GM19099 (cell line): Measurements from ENCODE around the gene ADAM33.

Experiments
- POLR2A ChIP-seq: IDR thresholded peaks from 3 replicates; pipeline ENCODE4 v1.6.1; 2011; ENCODE audit warnings: low read depth; ENCODE audit not compliant: insufficient read length; ENCODE audit errors: extremely low read depth

Gene ADAM33

GRCh38 chr20:3698591-3699001 lies 16.8 kb upstream of the ADAM33 start:
- no peak for TF ChIP-seq POLR2A

GRCh38 chr20:3697588-3698305 lies 15.9 kb upstream of the ADAM33 start:
- no peak for TF ChIP-seq POLR2A

- TF ChIP-seq POLR2A: no peak
These were observed 15.2 kb upstream of the ADAM33 start for GRCh38 chr20:3696745-3697587.

- TF ChIP-seq POLR2A: no peak
These were observed 14.4 kb upstream of the ADAM33 start for GRCh38 chr20:3696200-3696599.

GRCh38 chr20:3694864-3695263 lies 13.1 kb upstream of the ADAM33 start:
- TF ChIP-seq POLR2A: no peak

DNA sequence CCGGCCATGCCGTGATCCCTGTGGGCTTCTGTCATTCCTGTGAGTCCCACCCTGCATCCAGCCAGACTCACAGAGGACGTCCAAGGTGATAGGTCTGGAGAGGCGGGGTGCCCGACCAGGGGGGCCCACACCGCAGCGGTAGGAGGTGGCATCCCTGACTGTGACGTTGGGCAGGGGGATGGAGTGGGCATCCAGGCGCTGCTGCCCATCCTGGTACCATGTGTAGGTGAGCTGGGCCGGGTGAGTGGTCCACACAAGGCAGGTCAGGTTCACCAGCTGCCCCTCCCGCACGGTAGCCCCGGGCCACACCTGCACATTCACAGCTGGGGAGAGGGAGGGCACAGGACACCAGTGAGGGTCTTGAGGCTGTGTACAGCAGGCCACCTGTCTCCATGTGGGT lies 11.6 kb upstream of the ADAM33 start:
- TF ChIP-seq POLR2A: no peak

- no peak for TF ChIP-seq POLR2A
These were observed 11.0 kb upstream of the ADAM33 start for GRCh38 chr20:3692706-3693294.

- no peak for TF ChIP-seq POLR2A
These were observed 10.1 kb upstream of the ADAM33 start for GRCh38 chr20:3691897-3692296.

DNA sequence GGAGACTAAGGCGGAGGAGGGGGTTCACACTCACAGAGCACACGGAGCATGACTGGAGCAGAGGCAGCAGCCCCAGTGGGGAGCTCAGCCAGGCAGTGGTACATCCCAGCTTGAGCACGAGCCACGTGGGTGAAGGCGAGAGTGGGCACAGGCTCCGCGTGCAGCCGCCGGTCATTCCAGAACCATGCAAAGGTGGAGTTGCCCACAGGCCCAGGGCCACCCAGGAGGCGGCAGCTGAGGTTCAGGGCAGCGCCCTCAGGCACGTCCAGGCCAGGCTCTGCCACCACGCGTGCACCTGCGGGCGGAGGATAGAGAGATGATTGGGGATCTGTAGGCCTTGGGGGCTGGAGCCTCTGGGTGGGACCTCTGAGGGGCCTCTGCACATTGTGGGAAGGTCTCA lies 9.5 kb upstream of the ADAM33 start:
- TF ChIP-seq POLR2A: no peak

DNA sequence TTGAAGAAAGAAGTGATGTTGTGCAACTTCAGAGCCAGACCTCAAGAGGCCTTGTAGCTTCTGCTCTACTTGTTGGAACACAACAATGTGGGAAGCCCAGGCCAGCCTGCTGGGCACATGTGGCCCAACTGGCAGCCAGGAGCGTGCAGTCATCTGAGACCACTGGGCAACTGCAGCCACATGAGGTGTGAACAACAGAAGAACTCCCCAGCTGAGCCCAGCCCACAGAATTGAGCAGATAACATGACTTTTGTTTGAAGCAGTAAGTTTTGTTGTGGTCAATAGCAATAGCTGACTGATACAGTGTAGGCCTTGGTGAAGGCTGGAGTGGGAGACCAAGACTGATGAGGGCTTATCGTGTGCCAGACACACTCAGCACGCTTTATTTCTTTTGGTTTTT lies 8.6 kb upstream of the ADAM33 start:
- no peak for TF ChIP-seq POLR2A

GRCh38 chr20:3689978-3690377 lies 8.2 kb upstream of the ADAM33 start:
- no peak for TF ChIP-seq POLR2A

DNA sequence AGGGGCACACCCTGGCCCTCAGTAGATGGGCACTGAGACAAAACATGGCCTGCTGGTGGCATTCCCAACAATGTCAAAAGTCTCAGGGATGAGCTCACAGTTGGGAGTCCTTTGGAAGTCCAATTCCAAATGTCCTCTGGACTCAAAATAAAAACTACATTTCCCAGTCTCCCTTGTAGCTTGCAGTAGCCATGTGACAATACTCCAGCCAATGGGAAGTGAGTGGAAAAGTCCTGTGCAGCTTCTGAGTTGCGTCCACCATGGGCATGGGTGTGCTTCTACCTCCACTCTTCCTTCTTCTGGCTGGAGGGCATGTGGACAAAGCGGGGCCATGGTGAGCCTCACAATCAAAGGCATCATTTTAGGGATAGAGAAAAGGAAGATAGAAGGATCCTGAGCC lies 5.8 kb upstream of the ADAM33 start:
- no peak for TF ChIP-seq POLR2A

DNA sequence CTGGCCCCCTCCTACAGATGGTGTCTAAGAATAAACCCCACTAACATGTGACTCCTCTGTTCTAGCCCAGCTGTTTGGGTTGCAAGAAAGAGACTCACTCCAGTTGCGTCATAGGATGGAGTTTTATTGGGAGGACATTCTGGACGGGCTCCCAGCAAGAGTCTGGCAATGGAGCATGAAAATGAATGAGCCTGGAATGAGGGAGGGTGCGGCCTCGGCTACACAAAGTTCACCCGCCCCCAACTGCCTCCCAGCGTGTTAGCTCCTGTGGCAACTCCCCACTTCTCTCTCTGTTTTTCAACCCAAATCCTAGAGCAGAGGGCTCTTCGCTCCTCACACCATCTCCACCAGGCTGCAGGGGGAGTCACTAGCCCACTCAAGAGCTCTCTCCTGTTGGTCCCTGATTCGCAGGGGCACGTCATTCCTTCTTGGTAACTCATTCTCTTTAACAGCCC lies 5.1 kb upstream of the ADAM33 start:
- no peak for TF ChIP-seq POLR2A

GRCh38 chr20:3686421-3686820 lies 4.6 kb upstream of the ADAM33 start:
- no peak for TF ChIP-seq POLR2A

DNA sequence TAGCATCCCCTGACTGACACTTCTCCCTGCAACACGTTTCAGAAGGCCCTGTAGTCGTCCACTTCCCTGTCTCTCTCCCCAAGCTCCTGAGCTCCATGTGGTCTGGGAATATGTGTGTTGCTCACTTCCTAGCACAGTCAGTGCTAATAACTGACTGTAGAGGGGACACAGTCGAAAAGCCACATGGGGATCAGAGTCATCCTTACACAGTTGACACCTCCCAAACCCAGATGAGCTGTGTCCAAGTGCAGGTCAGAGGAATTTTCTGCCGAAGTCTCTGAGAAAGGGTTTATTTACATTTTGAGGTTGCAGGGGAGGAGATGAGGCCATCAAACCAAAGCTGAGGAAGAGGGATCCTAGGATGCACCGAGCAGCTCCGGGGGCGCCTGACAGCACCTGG lies 3.5 kb upstream of the ADAM33 start:
- TF ChIP-seq POLR2A: no peak

GRCh38 chr20:3681352-3681930 lies 369 bp downstream of the ADAM33 start:
- no peak for TF ChIP-seq POLR2A

GRCh38 chr20:3680701-3681351 lies 984 bp downstream of the ADAM33 start:
- TF ChIP-seq POLR2A: no peak
